Ishikawa (cell line): ENCODE measurements around the gene AATF.

Source experiments
- CEBPB ChIP-seq: IDR thresholded peaks from 2 replicates; pipeline ENCODE4 v1.6.1; 2012
- CREB1 ChIP-seq: IDR thresholded peaks from 2 replicates; pipeline ENCODE4 v1.6.1; 2012; ENCODE audit warnings: low read depth
- EGR1 ChIP-seq: IDR thresholded peaks from 2 replicates; pipeline ENCODE4 v1.6.1; 2012
- EP300 ChIP-seq: IDR thresholded peaks from 2 replicates; pipeline ENCODE4 v1.6.1; 2012; ENCODE audit warnings: borderline replicate concordance
- MAX ChIP-seq: IDR thresholded peaks from 2 replicates; pipeline ENCODE4 v1.6.1; 2012
- RAD21 ChIP-seq: IDR thresholded peaks from 2 replicates; pipeline ENCODE4 v1.6.1; 2012; ENCODE audit warnings: low read depth
- REST ChIP-seq: IDR thresholded peaks from 2 replicates; pipeline ENCODE4 v1.6.1; 2012; ENCODE audit warnings: low read depth, mild to moderate bottlenecking
- TAF1 ChIP-seq: IDR thresholded peaks from 2 replicates; pipeline ENCODE4 v1.6.1; 2012; ENCODE audit warnings: low read depth, mild to moderate bottlenecking
- TCF12 ChIP-seq: IDR thresholded peaks from 2 replicates; pipeline ENCODE4 v1.6.1; 2012; ENCODE audit warnings: low read depth
- TEAD4 ChIP-seq: IDR thresholded peaks from 2 replicates; pipeline ENCODE4 v1.6.1; 2012
- USF1 ChIP-seq: IDR thresholded peaks from 2 replicates; pipeline ENCODE4 v1.6.1; 2012
- ZBTB7A ChIP-seq: IDR thresholded peaks from 2 replicates; pipeline ENCODE4 v1.6.1; 2012; ENCODE audit warnings: low read depth

DNA sequence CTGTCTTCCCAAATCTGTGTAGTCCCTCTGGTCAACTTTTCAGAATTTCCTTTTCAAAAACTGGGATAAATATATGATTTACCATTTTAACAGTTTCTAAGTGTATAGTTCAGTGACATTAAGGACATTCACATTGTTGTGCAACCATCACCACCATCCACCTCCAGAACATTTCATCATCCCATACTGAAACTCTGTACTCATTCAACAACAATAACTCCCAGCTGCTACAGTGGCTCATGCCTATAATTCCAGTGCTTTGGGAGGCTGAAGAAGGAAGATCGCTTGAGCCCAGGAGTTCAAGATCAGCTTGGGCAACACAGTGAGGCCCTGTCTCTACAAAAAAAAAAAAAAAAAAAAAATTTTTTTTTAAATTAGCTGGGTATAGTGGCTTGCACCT is 131.0 kb downstream of the AATF start:
- TF ChIP-seq REST (no peak), TCF12 (no peak), CEBPB (no peak), TAF1 (no peak), EGR1 (no peak), MAX (no peak), EP300 (no peak), CREB1 (no peak), ZBTB7A (no peak), RAD21 (no peak), USF1 (no peak), TEAD4 (no peak)
